Measurements from ENCODE around the gene JMJD7.

JMJD7 gene

DNA sequence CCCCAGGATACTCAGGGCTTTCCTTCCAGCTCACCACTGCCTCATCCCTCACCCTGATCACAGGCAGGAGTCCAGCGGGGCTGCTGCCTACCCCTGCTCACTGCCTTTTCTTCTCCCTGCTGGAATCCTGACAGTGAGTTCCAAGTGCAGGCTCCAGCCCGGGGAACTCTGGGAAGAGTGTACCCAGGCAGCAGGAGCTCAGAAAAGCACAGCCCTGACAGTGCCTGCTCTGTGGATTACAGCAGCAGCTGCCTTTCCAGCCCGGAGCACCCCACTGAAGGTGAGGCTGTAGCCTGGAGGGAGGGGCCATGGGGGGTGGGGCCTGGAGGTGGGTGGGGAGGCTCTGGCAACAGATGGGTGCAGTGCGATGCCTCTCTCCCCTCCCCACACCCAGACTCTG, 6.1 kb upstream of the JMJD7 start:
- H3K56ac ChIP-seq (ENCODE audit: low read length): no peak overlapping the region
- DNase-seq: no peak
- no peaks in the 10 kb centered on the region for H3K79me2 ChIP-seq (ENCODE audit: control insufficient read depth, insufficient read depth, low read length)
- no peak overlapping the region for H3K18ac ChIP-seq (ENCODE audit: low read length)
- no peaks in the 10 kb centered on the region for H3K79me1 ChIP-seq (ENCODE audit: low read length)
- no peaks in the 10 kb centered on the region for H3K36me3 ChIP-seq (ENCODE audit: control insufficient read depth, insufficient read depth, low read length)
- H3K27me3 ChIP-seq (ENCODE audit: insufficient read depth, low read length, poor library complexity): no peaks in the 10 kb centered on the region
- H2BK120ac ChIP-seq (ENCODE audit: low read depth, low read length): no peak overlapping the region
- H3K4ac ChIP-seq (ENCODE audit: low read depth, low read length): no peak overlapping the region
- H3K4me2 ChIP-seq (ENCODE audit: low read length): no peak overlapping the region
- no peak overlapping the region for H3K27ac ChIP-seq (ENCODE audit: low read depth, low read length)
- WGBS (ENCODE audit: extremely low coverage, insufficient coverage, low lambda C conversion rate): no CpG with 5 or more reads among the region's 4 CpGs
- no peak overlapping the region for H2AK5ac ChIP-seq (ENCODE audit: low read length)
- H4K8ac ChIP-seq (ENCODE audit: low read depth, low read length): no peak overlapping the region
- H3K4me3 ChIP-seq (ENCODE audit: low read length): no peak overlapping the region
- no peaks in the 10 kb centered on the region for H3K4me1 ChIP-seq (ENCODE audit: control insufficient read depth, low read depth, low read length)
- H2BK15ac ChIP-seq (replicated peaks; ENCODE audit: low read depth): no peak overlapping the region
- H3K23ac ChIP-seq (ENCODE audit: low read length): no peak overlapping the region
- H3K9ac ChIP-seq (ENCODE audit: low read length): no peak overlapping the region
- H2BK5ac ChIP-seq (ENCODE audit: low read length): no peak overlapping the region
- no peak overlapping the region for H4K5ac ChIP-seq (ENCODE audit: low read length)

DNA sequence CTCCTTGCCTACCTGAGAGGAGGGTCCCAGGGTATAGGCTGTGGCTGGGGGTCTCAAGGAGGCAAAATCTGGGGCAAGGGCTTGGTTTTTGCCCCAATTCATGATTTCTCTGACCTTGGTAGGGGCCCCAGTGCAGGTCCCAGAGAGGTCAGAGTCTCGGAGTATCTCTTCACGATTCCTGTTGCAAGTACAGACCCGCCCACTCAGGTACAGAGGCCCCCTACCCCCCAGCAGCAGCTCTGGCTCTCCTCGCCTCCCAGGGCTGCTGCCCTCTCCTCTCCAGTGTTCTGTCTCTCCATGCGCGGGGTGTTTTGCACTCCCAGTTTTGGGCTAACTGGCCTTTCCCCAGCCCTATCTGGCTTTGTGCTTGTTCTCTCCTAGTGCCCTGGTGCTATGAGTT, 5.4 kb upstream of the JMJD7 start:
- no peak for DNase-seq
- Histone ChIP-seq H2BK15ac (replicated peaks; ENCODE audit: low read depth) (no peak overlapping the region), H2BK5ac (ENCODE audit: low read length) (no peak overlapping the region), H2BK120ac (ENCODE audit: low read depth, low read length) (no peak overlapping the region), H3K4me1 (ENCODE audit: control insufficient read depth, low read depth, low read length) (no peaks in the 10 kb centered on the region), H3K79me2 (ENCODE audit: control insufficient read depth, insufficient read depth, low read length) (no peaks in the 10 kb centered on the region), H3K79me1 (ENCODE audit: low read length) (no peaks in the 10 kb centered on the region), H3K9ac (ENCODE audit: low read length) (no peak overlapping the region), H4K5ac (ENCODE audit: low read length) (no peak overlapping the region), H3K56ac (ENCODE audit: low read length) (no peak overlapping the region), H3K4ac (ENCODE audit: low read depth, low read length) (no peak overlapping the region), H3K27ac (ENCODE audit: low read depth, low read length) (no peak overlapping the region), H3K4me2 (ENCODE audit: low read length) (no peak overlapping the region), H3K27me3 (ENCODE audit: insufficient read depth, low read length, poor library complexity) (no peaks in the 10 kb centered on the region), H3K23ac (ENCODE audit: low read length) (no peak overlapping the region), H4K8ac (ENCODE audit: low read depth, low read length) (no peak overlapping the region), H3K18ac (ENCODE audit: low read length) (no peak overlapping the region), H3K36me3 (ENCODE audit: control insufficient read depth, insufficient read depth, low read length) (no peaks in the 10 kb centered on the region), H2AK5ac (ENCODE audit: low read length) (no peak overlapping the region), H3K4me3 (ENCODE audit: low read length) (no peak overlapping the region)
- WGBS (ENCODE audit: extremely low coverage, insufficient coverage, low lambda C conversion rate): no CpG with 5 or more reads among the region's 6 CpGs

DNA sequence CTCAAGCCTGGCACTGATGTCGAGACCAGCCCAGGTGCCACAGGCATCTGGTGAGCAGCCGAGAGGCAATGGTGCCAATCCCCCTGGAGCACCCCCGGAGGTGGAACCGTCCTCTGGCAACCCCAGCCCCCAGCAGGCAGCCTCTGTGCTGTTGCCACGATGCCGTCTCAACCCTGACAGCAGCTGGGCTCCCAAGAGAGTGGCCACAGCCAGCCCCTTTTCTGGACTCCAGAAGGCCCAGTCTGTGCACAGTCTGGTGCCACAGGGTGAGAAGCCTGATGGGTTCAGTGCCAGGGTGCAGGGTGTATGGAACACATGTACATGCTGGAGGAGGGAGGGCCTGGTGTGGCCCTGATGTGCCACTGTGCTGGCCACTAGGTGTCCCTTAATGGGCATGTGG, 4.9 kb upstream of the JMJD7 start:
- Histone ChIP-seq H3K36me3 (ENCODE audit: control insufficient read depth, insufficient read depth, low read length) (no peaks in the 10 kb centered on the region), H3K23ac (ENCODE audit: low read length) (no peak overlapping the region), H3K27ac (ENCODE audit: low read depth, low read length) (no peak overlapping the region), H3K18ac (ENCODE audit: low read length) (no peak overlapping the region), H2BK120ac (ENCODE audit: low read depth, low read length) (no peak overlapping the region), H2BK5ac (ENCODE audit: low read length) (no peak overlapping the region), H3K56ac (ENCODE audit: low read length) (no peak overlapping the region), H4K8ac (ENCODE audit: low read depth, low read length) (no peak overlapping the region), H3K79me2 (ENCODE audit: control insufficient read depth, insufficient read depth, low read length) (no peaks in the 10 kb centered on the region), H3K9ac (ENCODE audit: low read length) (no peak overlapping the region), H4K5ac (ENCODE audit: low read length) (no peak overlapping the region), H3K4me1 (ENCODE audit: control insufficient read depth, low read depth, low read length) (no peaks in the 10 kb centered on the region), H3K4me2 (ENCODE audit: low read length) (no peak overlapping the region), H3K4ac (ENCODE audit: low read depth, low read length) (no peak overlapping the region), H2BK15ac (replicated peaks; ENCODE audit: low read depth) (no peak overlapping the region), H3K4me3 (ENCODE audit: low read length) (no peak overlapping the region), H2AK5ac (ENCODE audit: low read length) (no peak overlapping the region), H3K79me1 (ENCODE audit: low read length) (no peaks in the 10 kb centered on the region), H3K27me3 (ENCODE audit: insufficient read depth, low read length, poor library complexity) (no peaks in the 10 kb centered on the region)
- DNase-seq: no peak
- WGBS (ENCODE audit: extremely low coverage, insufficient coverage, low lambda C conversion rate): no CpG with 5 or more reads among the region's 6 CpGs

DNA sequence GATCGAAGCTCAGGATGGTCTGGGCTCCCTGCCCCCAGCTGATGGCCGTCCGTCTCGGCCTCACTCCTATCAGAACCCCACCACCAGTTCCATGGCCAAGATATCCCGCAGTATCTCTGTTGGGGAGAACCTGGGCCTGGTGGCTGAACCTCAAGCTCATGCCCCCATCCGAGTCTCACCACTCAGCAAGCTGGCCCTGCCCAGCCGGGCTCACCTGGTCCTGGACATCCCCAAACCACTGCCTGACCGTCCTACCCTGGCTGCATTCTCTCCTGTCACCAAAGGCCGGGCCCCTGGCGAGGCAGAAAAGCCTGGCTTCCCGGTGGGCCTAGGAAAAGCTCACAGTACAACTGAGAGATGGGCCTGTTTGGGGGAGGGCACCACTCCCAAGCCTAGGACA, 4.4 kb upstream of the JMJD7 start:
- Histone ChIP-seq H4K5ac (ENCODE audit: low read length) (no peak overlapping the region), H3K79me1 (ENCODE audit: low read length) (no peaks in the 10 kb centered on the region), H2BK5ac (ENCODE audit: low read length) (no peak overlapping the region), H2AK5ac (ENCODE audit: low read length) (no peak overlapping the region), H3K4me1 (ENCODE audit: control insufficient read depth, low read depth, low read length) (no peaks in the 10 kb centered on the region), H3K79me2 (ENCODE audit: control insufficient read depth, insufficient read depth, low read length) (no peaks in the 10 kb centered on the region), H3K56ac (ENCODE audit: low read length) (no peak overlapping the region), H3K9ac (ENCODE audit: low read length) (no peak overlapping the region), H2BK120ac (ENCODE audit: low read depth, low read length) (no peak overlapping the region), H3K4ac (ENCODE audit: low read depth, low read length) (no peak overlapping the region), H3K23ac (ENCODE audit: low read length) (no peak overlapping the region), H3K27ac (ENCODE audit: low read depth, low read length) (no peak overlapping the region), H3K27me3 (ENCODE audit: insufficient read depth, low read length, poor library complexity) (no peaks in the 10 kb centered on the region), H3K36me3 (ENCODE audit: control insufficient read depth, insufficient read depth, low read length) (no peaks in the 10 kb centered on the region), H3K18ac (ENCODE audit: low read length) (no peak overlapping the region), H2BK15ac (replicated peaks; ENCODE audit: low read depth) (no peak overlapping the region), H3K4me2 (ENCODE audit: low read length) (no peak overlapping the region), H4K8ac (ENCODE audit: low read depth, low read length) (no peak overlapping the region), H3K4me3 (ENCODE audit: low read length) (no peak overlapping the region)
- WGBS (ENCODE audit: extremely low coverage, insufficient coverage, low lambda C conversion rate): no CpG with 5 or more reads among the region's 11 CpGs
- DNase-seq: no peak

DNA sequence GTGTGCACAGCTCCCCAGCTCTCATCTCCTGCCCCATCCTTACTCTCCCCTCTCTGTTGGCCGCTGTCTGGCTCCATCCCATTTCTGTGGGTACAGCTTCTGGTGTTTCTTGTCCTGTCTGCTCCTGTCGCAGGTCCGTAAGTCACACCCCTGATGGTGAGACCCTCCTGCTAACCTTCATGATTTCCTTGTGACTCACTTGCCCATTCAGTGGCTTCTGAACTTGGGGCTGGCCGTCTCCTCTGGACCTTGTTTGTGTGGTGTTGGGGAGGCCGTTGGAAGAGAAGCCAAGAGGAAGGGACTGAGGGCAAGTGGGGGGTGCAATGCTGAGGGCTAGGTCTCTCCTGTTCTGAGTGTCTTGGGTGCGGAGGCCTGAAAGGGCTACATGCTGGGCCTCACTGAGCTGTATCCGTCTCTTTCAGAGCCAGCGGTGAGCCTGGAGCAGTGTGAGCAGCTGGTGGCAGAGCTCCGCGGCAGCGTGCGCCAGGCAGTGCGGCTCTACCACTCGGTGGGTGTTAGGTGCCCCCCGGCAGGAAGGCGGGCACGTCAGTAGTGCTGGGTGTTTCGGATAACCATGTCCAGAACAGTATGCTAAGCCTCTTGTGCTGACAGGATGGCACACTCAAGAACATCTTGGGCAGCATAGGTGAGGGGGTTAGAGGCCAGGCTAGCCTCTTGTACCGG, 3.7 kb upstream of the JMJD7 start:
- no peak overlapping the region for H3K4me2 ChIP-seq (ENCODE audit: low read length)
- H3K4ac ChIP-seq (ENCODE audit: low read depth, low read length): no peak overlapping the region
- no peak for DNase-seq
- H3K18ac ChIP-seq (ENCODE audit: low read length): no peak overlapping the region
- no peak overlapping the region for H2BK5ac ChIP-seq (ENCODE audit: low read length)
- no peak overlapping the region for H2BK120ac ChIP-seq (ENCODE audit: low read depth, low read length)
- H3K4me3 ChIP-seq (ENCODE audit: low read length): no peak overlapping the region
- no CpG with 5 or more reads among the region's 19 CpGs for WGBS (ENCODE audit: extremely low coverage, insufficient coverage, low lambda C conversion rate)
- H4K5ac ChIP-seq (ENCODE audit: low read length): no peak overlapping the region
- H2AK5ac ChIP-seq (ENCODE audit: low read length): no peak overlapping the region
- H3K9ac ChIP-seq (ENCODE audit: low read length): no peak overlapping the region
- H3K23ac ChIP-seq (ENCODE audit: low read length): no peak overlapping the region
- H3K27me3 ChIP-seq (ENCODE audit: insufficient read depth, low read length, poor library complexity): no peaks in the 10 kb centered on the region
- H2BK15ac ChIP-seq (replicated peaks; ENCODE audit: low read depth): no peak overlapping the region
- peaks cover 2% of the 10 kb centered on the region for H3K4me1 ChIP-seq (ENCODE audit: control insufficient read depth, low read depth, low read length)
- no peaks in the 10 kb centered on the region for H3K79me1 ChIP-seq (ENCODE audit: low read length)
- H3K56ac ChIP-seq (ENCODE audit: low read length): no peak overlapping the region
- no peaks in the 10 kb centered on the region for H3K79me2 ChIP-seq (ENCODE audit: control insufficient read depth, insufficient read depth, low read length)
- H3K27ac ChIP-seq (ENCODE audit: low read depth, low read length): no peak overlapping the region
- H3K36me3 ChIP-seq (ENCODE audit: control insufficient read depth, insufficient read depth, low read length): no peaks in the 10 kb centered on the region
- no peak overlapping the region for H4K8ac ChIP-seq (ENCODE audit: low read depth, low read length)

DNA sequence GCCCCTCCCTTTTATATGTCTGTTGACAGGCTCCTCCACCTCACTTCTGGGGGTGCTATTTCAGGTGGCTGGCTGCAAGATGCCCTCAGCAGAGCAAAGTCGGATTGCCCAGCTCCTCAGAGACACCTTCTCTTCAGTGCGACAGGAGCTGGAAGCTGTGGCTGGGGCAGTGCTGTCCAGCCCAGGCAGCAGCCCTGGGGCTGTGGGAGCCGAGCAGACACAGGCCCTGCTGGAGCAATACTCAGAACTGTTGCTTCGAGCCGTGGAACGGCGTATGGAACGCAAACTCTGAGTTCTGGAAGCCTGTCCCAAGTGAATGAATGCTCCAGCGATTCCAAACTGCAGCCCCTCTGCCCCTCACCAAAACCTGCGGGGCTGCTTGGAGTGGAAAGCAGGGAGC, 2.7 kb upstream of the JMJD7 start:
- Histone ChIP-seq H3K4me2 (ENCODE audit: low read length) (no peak overlapping the region), H3K79me1 (ENCODE audit: low read length) (no peaks in the 10 kb centered on the region), H3K27me3 (ENCODE audit: insufficient read depth, low read length, poor library complexity) (no peaks in the 10 kb centered on the region), H3K4me3 (ENCODE audit: low read length) (no peak overlapping the region), H3K36me3 (ENCODE audit: control insufficient read depth, insufficient read depth, low read length) (no peaks in the 10 kb centered on the region), H3K9ac (ENCODE audit: low read length) (no peak overlapping the region), H3K4me1 (ENCODE audit: control insufficient read depth, low read depth, low read length) (peaks cover 2% of the 10 kb centered on the region), H4K5ac (ENCODE audit: low read length) (no peak overlapping the region), H3K4ac (ENCODE audit: low read depth, low read length) (no peak overlapping the region), H3K56ac (ENCODE audit: low read length) (no peak overlapping the region), H3K18ac (ENCODE audit: low read length) (no peak overlapping the region), H2AK5ac (ENCODE audit: low read length) (no peak overlapping the region), H2BK15ac (replicated peaks; ENCODE audit: low read depth) (no peak overlapping the region), H3K27ac (ENCODE audit: low read depth, low read length) (no peak overlapping the region), H3K79me2 (ENCODE audit: control insufficient read depth, insufficient read depth, low read length) (no peaks in the 10 kb centered on the region), H4K8ac (ENCODE audit: low read depth, low read length) (no peak overlapping the region), H2BK120ac (ENCODE audit: low read depth, low read length) (no peak overlapping the region), H2BK5ac (ENCODE audit: low read length) (no peak overlapping the region), H3K23ac (ENCODE audit: low read length) (no peak overlapping the region)
- DNase-seq: no peak
- WGBS (ENCODE audit: extremely low coverage, insufficient coverage, low lambda C conversion rate): no CpG with 5 or more reads among the region's 10 CpGs
